GM12878 (cell line): ENCODE data around the gene CCN6. TPM values are rescaled to one million over a fixed set of nuclear protein-coding genes. Genes with fewer than 3 reads are reported as not detected.

Experiments
- HDAC2 ChIP-seq: fragments of 200-600 bp; sonication (generic); IDR thresholded peaks from 2 replicates; pipeline ENCODE4 v1.6.1; 2017
- MYC ChIP-seq: IDR thresholded peaks from 2 replicates; pipeline ENCODE4 v1.6.1; 2011; ENCODE audit warnings: mild to moderate bottlenecking, low read length, moderate library complexity, inconsistent platforms; ENCODE audit not compliant: insufficient read depth, insufficient replicate concordance, insufficient read length, severe bottlenecking
- POLR2AphosphoS5 ChIP-seq: IDR thresholded peaks from 2 replicates; pipeline ENCODE4 v1.6.1; 2011; ENCODE audit warnings: mild to moderate bottlenecking, low read length, inconsistent platforms
- POU2F2 ChIP-seq: IDR thresholded peaks from 3 replicates; pipeline ENCODE4 v1.6.1; 2011; ENCODE audit warnings: low read depth, mild to moderate bottlenecking, low read length, borderline replicate concordance
- RAD21 ChIP-seq: IDR thresholded peaks from 2 replicates; pipeline ENCODE4 v1.6.1; 2011; ENCODE audit warnings: mild to moderate bottlenecking, low read depth, low read length, moderate library complexity; ENCODE audit not compliant: insufficient read depth
- RB1 ChIP-seq: fragments of 450-650 bp; formaldehyde crosslinking; IDR thresholded peaks from 2 replicates; pipeline ENCODE4 v1.6.1; 2017; ENCODE audit warnings: mild to moderate bottlenecking, borderline replicate concordance
- SMAD1 ChIP-seq: fragments of 450-650 bp; IDR thresholded peaks from 2 replicates; pipeline ENCODE4 v1.6.1; 2018; ENCODE audit warnings: mild to moderate bottlenecking, low read depth; ENCODE audit not compliant: partially characterized antibody
- SP1 ChIP-seq: IDR thresholded peaks from one replicate; pipeline ENCODE4 v1.6.1; 2011; ENCODE audit warnings: low read depth, low read length
- SUPT20H ChIP-seq: IDR thresholded peaks from 2 replicates; pipeline ENCODE4 v1.6.1; 2011; ENCODE audit warnings: low read depth, mild to moderate bottlenecking, low read length, moderate library complexity, borderline replicate concordance; ENCODE audit not compliant: control insufficient read depth
- polyA plus RNA-seq, 11 experiments: library from polyadenylated mRNA; depleted of rRNA in 4 of 11; unstranded in 6 of 11; stranded (reverse) in 5 of 11; fragments of >200 nt; fragmentation: Nextera tagmentation in 4 of 11; fragmentation: Illumina TruSeq in 1 of 11; extraction: Ambion mirVana in 4 of 11; extraction: Trizol in 1 of 11; gene quantifications; 1 replicate in 1 of 11; 2 replicates in 10 of 11; pipeline versions ENCODE4 v1.2.1 to v1.2.3, GENCODE V29; 2011 to 2016; ENCODE audit warnings: inconsistent platforms in 2 of 11, missing spikeins in 2 of 11, low read depth in 1 of 11
- total RNA-seq, 4 experiments: library from RNA; depleted of rRNA in 3 of 4; stranded (reverse); fragments of >200 nt in 3 of 4; fragmentation: Illumina TruSeq in 1 of 4; extraction: Trizol in 1 of 4; gene quantifications; 2 replicates each; pipeline versions ENCODE4 v1.2.1 to v1.2.3, GENCODE V29; 2013 to 2021
- TF ChIP-seq, protein P1 (sequence below): IDR thresholded peaks from 2 replicates; pipeline ENCODE4 v1.6.1; 2012; ENCODE audit warnings: mild to moderate bottlenecking, low read depth, low read length
- TF ChIP-seq, protein P2 (sequence below), 3 experiments: IDR thresholded peaks in 2 of 3; conservative IDR thresholded peaks in 1 of 3; 2 replicates each; pipeline ENCODE4 v1.5.1; 2011; ENCODE audit warnings: low read depth in 3 of 3, low read length in 3 of 3, mild to moderate bottlenecking in 3 of 3, control low read depth in 2 of 3, moderate library complexity in 2 of 3, inconsistent platforms in 1 of 3, mixed read lengths in 1 of 3; ENCODE audit not compliant: control insufficient read depth in 2 of 3, insufficient read depth in 1 of 3; ENCODE audit errors: extremely low read depth in 1 of 3

Gene CCN6
- total and polyA plus RNA-seq, 10 of the 15 experiments (the other 5 are each of a cell fraction or from before 2014, with no cell fraction given), result 0.05 to 0.24 (median 0.19) TPM; not detected in 5

DNA sequence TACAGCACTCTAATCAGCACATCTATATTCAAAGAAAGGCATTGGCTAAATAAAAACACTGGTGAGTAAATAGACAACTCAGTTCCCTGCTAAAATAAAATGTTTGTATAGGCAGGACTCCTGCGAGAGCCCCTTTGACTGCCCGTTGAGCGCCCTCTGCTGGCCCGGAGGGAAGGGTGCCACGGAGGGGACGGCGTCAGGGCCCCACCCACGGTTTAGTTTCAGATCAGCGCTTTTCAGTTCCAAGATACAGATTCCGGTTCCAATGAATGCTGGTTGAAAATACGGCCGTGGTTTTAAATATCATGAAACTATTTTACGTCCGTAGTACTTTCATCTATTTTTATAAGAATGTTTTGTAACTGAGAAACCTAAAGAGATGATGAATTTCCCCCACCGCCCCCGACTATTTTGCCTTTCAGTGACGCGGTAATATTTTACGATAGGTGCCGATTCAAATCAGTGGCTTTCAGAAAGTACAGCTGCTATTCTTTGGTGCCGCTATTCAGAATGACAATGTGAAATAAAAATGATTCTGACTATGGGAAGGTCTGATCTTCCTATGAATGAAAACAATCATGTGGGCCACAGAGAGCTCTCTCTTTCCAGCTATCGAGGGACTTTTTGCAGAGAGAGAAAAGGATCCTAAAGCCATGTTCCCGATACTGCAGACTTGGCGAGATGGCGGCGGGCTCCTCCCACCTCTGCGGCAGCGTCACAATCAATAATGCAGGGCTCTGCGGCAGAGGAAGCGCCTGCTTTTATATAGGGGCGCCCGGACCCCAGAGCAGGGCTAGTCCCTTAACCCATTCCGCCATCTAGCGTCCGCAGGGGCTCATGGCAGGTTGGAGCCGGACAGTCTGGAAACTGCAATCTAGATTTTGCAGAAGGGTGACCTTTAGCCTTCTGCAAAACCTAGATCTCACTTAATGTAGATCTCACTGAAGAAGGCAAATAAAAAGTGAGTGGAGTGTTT lies 10.6 kb upstream of the CCN6 start (continued):
- TF ChIP-seq, protein P1, sequence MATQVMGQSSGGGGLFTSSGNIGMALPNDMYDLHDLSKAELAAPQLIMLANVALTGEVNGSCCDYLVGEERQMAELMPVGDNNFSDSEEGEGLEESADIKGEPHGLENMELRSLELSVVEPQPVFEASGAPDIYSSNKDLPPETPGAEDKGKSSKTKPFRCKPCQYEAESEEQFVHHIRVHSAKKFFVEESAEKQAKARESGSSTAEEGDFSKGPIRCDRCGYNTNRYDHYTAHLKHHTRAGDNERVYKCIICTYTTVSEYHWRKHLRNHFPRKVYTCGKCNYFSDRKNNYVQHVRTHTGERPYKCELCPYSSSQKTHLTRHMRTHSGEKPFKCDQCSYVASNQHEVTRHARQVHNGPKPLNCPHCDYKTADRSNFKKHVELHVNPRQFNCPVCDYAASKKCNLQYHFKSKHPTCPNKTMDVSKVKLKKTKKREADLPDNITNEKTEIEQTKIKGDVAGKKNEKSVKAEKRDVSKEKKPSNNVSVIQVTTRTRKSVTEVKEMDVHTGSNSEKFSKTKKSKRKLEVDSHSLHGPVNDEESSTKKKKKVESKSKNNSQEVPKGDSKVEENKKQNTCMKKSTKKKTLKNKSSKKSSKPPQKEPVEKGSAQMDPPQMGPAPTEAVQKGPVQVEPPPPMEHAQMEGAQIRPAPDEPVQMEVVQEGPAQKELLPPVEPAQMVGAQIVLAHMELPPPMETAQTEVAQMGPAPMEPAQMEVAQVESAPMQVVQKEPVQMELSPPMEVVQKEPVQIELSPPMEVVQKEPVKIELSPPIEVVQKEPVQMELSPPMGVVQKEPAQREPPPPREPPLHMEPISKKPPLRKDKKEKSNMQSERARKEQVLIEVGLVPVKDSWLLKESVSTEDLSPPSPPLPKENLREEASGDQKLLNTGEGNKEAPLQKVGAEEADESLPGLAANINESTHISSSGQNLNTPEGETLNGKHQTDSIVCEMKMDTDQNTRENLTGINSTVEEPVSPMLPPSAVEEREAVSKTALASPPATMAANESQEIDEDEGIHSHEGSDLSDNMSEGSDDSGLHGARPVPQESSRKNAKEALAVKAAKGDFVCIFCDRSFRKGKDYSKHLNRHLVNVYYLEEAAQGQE, result no peak
- TF ChIP-seq, protein P2, sequence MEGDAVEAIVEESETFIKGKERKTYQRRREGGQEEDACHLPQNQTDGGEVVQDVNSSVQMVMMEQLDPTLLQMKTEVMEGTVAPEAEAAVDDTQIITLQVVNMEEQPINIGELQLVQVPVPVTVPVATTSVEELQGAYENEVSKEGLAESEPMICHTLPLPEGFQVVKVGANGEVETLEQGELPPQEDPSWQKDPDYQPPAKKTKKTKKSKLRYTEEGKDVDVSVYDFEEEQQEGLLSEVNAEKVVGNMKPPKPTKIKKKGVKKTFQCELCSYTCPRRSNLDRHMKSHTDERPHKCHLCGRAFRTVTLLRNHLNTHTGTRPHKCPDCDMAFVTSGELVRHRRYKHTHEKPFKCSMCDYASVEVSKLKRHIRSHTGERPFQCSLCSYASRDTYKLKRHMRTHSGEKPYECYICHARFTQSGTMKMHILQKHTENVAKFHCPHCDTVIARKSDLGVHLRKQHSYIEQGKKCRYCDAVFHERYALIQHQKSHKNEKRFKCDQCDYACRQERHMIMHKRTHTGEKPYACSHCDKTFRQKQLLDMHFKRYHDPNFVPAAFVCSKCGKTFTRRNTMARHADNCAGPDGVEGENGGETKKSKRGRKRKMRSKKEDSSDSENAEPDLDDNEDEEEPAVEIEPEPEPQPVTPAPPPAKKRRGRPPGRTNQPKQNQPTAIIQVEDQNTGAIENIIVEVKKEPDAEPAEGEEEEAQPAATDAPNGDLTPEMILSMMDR (IDR thresholded peaks at IDR 0.05 in 2 of 3, conservative IDR thresholded peaks at IDR 0.05 in 1 of 3; ENCODE audit: control insufficient read depth in 2 of 3, extremely low read depth in 1 of 3, insufficient read depth in 1 of 3, low read depth in 3 of 3, low read length in 3 of 3), result peak; percentile 97 to 98 (median 97)
- no peak; the same call in 1 of the 2 replicates for TF ChIP-seq RB1
- TF ChIP-seq SMAD1, result no peak
- no peak for TF ChIP-seq SUPT20H
- TF ChIP-seq SP1, result peak; percentile 20
- TF ChIP-seq RAD21, result peak; percentile 98
- TF ChIP-seq POLR2AphosphoS5, result no peak
- no peak for TF ChIP-seq MYC
- TF ChIP-seq POU2F2, result peak; percentile 53; the same call in 1 of the 3 replicates
- no peak for TF ChIP-seq HDAC2
